SK-N-MC (cell line): Measurements from ENCODE around the gene ATAD2B.

Experiments
- EZH2 ChIP-seq: fragments of 200-600 bp; sonication (generic); IDR thresholded peaks from one replicate; pipeline ENCODE4 v1.6.1; 2017; ENCODE audit warnings: antibody characterized with exemption
- FOXP2 ChIP-seq: optimal IDR thresholded peaks from 2 replicates; pipeline ENCODE3; 2011; ENCODE audit warnings: mild to moderate bottlenecking, moderate library complexity; ENCODE audit not compliant: insufficient read depth; ENCODE audit errors: extremely low read length, control extremely low read depth

GRCh38 chr2:23850564-23851256, 76.2 kb downstream of the ATAD2B start:
- TF ChIP-seq EZH2 (no peak), FOXP2 (no peak)
